B cell (primary cell): ENCODE measurements around the gene PNPLA4. TPM values are rescaled to one million over a fixed set of nuclear protein-coding genes. Genes with fewer than 3 reads are reported as not detected.

Source experiments
- ATAC-seq: fragments of 200-7000 bp; cut with Tn5 transposase; one replicate; pipeline ENCODE4 v1.10.0; 2021; ENCODE audit warnings: low read depth, mild to moderate bottlenecking, moderate number of reproducible peaks, moderate library complexity
- CTCF ChIA-PET: fragments of 350-600 bp; sonication (Branson Sonifier 250); formaldehyde crosslinking; loops from one replicate; lab custom pipeline; 2021; ENCODE audit warnings: antibody characterized with exemption, inconsistent platforms; lab: Charles Lee
- POLR2A ChIA-PET: fragments of 350-600 bp; sonication (Branson Sonifier 250); formaldehyde crosslinking; loops from one replicate; lab custom pipeline; 2021; ENCODE audit warnings: antibody characterized with exemption; lab: Charles Lee
- DNase-seq: peaks from one replicate; pipeline ENCODE4 v3.0.0; 2013
- H2AFZ ChIP-seq: 2 replicates; pipeline ENCODE4 v1.6.1; 2012; ENCODE audit warnings: mild to moderate bottlenecking, low read depth, low read length; ENCODE audit not compliant: insufficient read depth, poor library complexity, severe bottlenecking
- H3K27ac ChIP-seq, 2 donors: 1 replicate in 1 of 2; 2 replicates in 1 of 2; pipeline ENCODE4 v1.5.1; 2012 to 2013; ENCODE audit warnings: low read length in 2 of 2, mild to moderate bottlenecking in 2 of 2, moderate library complexity in 1 of 2
- H3K27me3 ChIP-seq, 4 experiments: fragments of 200-600 bp in 1 of 4; sonication (generic) in 1 of 4; replicated peaks in 1 of 4; 1 replicate in 2 of 4; 2 replicates in 2 of 4; pipeline versions ENCODE4 v1.6.1 to v1.7.0; 2013 to 2016; ENCODE audit warnings: low read length in 3 of 4, mild to moderate bottlenecking in 2 of 4, mixed read lengths in 1 of 4, moderate library complexity in 1 of 4; ENCODE audit not compliant: insufficient read depth in 4 of 4, control insufficient read depth in 3 of 4; ENCODE audit errors: control extremely low read depth in 1 of 4
- H3K36me3 ChIP-seq, 2 experiments: replicated peaks in 1 of 2; 1 replicate in 1 of 2; 2 replicates in 1 of 2; pipeline versions ENCODE4 v1.6.1 to v1.7.1; 2013; ENCODE audit warnings: low read length in 1 of 2; ENCODE audit not compliant: insufficient read depth in 2 of 2, control insufficient read depth in 1 of 2; ENCODE audit errors: control extremely low read depth in 1 of 2, extremely low read depth in 1 of 2
- H3K4me1 ChIP-seq, 2 donors: fragments of 200-600 bp in 1 of 2; sonication (generic) in 1 of 2; 1 replicate in 1 of 2; 2 replicates in 1 of 2; pipeline versions ENCODE4 v1.5.1 to v1.6.1; 2013 to 2017; ENCODE audit warnings: low read length in 2 of 2; ENCODE audit not compliant: control insufficient read depth in 2 of 2, insufficient read depth in 2 of 2
- H3K4me2 ChIP-seq: replicated peaks from 2 replicates; pipeline ENCODE3; 2012; ENCODE audit warnings: mild to moderate bottlenecking, low read depth, low read length; ENCODE audit not compliant: poor library complexity, severe bottlenecking
- H3K4me3 ChIP-seq, 5 experiments: fragments of 200-600 bp in 1 of 5; sonication (generic) in 1 of 5; 1 replicate in 3 of 5; 2 replicates in 2 of 5; pipeline versions ENCODE4 v1.5.1 to v1.7.0; 2011 to 2016; ENCODE audit warnings: low read length in 4 of 5, mild to moderate bottlenecking in 4 of 5, low read depth in 2 of 5, control low read depth in 1 of 5, moderate library complexity in 1 of 5; ENCODE audit not compliant: insufficient read depth in 1 of 5; ENCODE audit errors: control extremely low read depth in 1 of 5, extremely low read depth in 1 of 5
- H3K79me2 ChIP-seq: fragments of 200-600 bp; sonication (generic); one replicate; pipeline ENCODE4 v1.6.0; 2016; ENCODE audit warnings: low read length; ENCODE audit not compliant: control insufficient read depth, insufficient read depth
- H3K9ac ChIP-seq: fragments of 200-600 bp; sonication (generic); 2 replicates; pipeline ENCODE4 v1.6.1; 2017; ENCODE audit warnings: mild to moderate bottlenecking, low read length, moderate library complexity
- H3K9me3 ChIP-seq, 3 donors: one replicate each; pipeline versions ENCODE4 v1.6.1 to v1.7.1; 2013; ENCODE audit warnings: low read length in 2 of 3; ENCODE audit not compliant: control insufficient read depth in 2 of 3, insufficient read depth in 1 of 3; ENCODE audit errors: control extremely low read depth in 1 of 3
- H4K20me1 ChIP-seq: 2 replicates; pipeline ENCODE4 v1.6.0; 2012; ENCODE audit warnings: mild to moderate bottlenecking, low read length; ENCODE audit not compliant: insufficient read depth, control insufficient read depth, poor library complexity, severe bottlenecking
- H3K27ac Mint-ChIP-seq: one replicate; pipeline ENCODE4 v1.8.0; 2021; ENCODE audit warnings: mixed read lengths
- H3K27me3 Mint-ChIP-seq: one replicate; pipeline ENCODE4 v1.8.0; 2021; ENCODE audit warnings: mixed read lengths
- H3K4me1 Mint-ChIP-seq: one replicate; pipeline ENCODE4 v1.8.0; 2021; ENCODE audit warnings: mixed read lengths
- H3K4me3 Mint-ChIP-seq: one replicate; pipeline ENCODE4 v1.8.0; 2021; ENCODE audit warnings: mixed read lengths
- H3K9me3 Mint-ChIP-seq: one replicate; pipeline ENCODE4 v1.8.0; 2022; ENCODE audit warnings: mixed read lengths; ENCODE audit not compliant: insufficient read depth
- CTCF ChIP-seq: fragments of 200-600 bp; IDR thresholded peaks from one replicate; pipeline ENCODE4 v1.8.0; 2022; ENCODE audit warnings: antibody characterized with exemption, mild to moderate bottlenecking
- EZH2 ChIP-seq: IDR thresholded peaks from 2 replicates; pipeline ENCODE4 v1.6.1; 2012; ENCODE audit warnings: borderline replicate concordance, low read depth, mild to moderate bottlenecking, moderate library complexity, low read length; ENCODE audit not compliant: insufficient read depth, poor library complexity, severe bottlenecking
- WGBS: methylation state at CpG from one replicate; pipeline ENCODE4 v1.1.5; 2013; ENCODE audit warnings: missing lambda C conversion rate; ENCODE audit not compliant: insufficient coverage; 5-methylcytosine and 5-hydroxymethylcytosine counted together
- intact Hi-C: fragments of 100-400 bp; cut with micrococcal nuclease; formaldehyde crosslinking; loops from one replicate; pipeline ENCODE4 v1.10.0; 2022
- polyA plus RNA-seq: library from polyadenylated mRNA; depleted of rRNA; stranded (reverse); fragments of >200 nt; gene quantifications from 2 replicates; pipeline ENCODE4 v1.2.3, GENCODE V29; 2012
- total RNA-seq, 2 donors: library from RNA; stranded (reverse); fragments of 120-200 nt in 1 of 2; gene quantifications; 1 replicate in 1 of 2; 2 replicates in 1 of 2; pipeline versions ENCODE4 v1.2.3 to v1.2.4, GENCODE V29; 2013 to 2022

The PNPLA4 gene
- total and polyA plus RNA-seq, 2 donors (not counting 1 experiment from before 2014, with no cell fraction given), result 4.4 to 8.6 TPM

- ATAC-seq (no peak), DNase-seq (no peak)
- ChIA-PET POLR2A (no interaction called here), CTCF (interaction anchor here (0.9 kb wide), 1 partner anchor 9 kb away, joined by 5 read pairs; no protein-coding TSS in a partner anchor)
- H3K4me3 Mint-ChIP-seq, result no peak overlapping the region
- no peaks in the 10 kb centered on the region for H3K9me3 ChIP-seq
- H3K9me3 Mint-ChIP-seq, result no peaks in the 10 kb centered on the region
- H3K27ac ChIP-seq, result no peak overlapping the region
- H3K79me2 ChIP-seq, result no peaks in the 10 kb centered on the region
- no peak overlapping the region for H3K4me2 ChIP-seq
- TF ChIP-seq CTCF (no peak), EZH2 (no peak)
- intact Hi-C loops, result no loop called here
- H3K9ac ChIP-seq, result no peak overlapping the region
- peaks cover 2% of the 10 kb centered on the region for H3K27me3 Mint-ChIP-seq
- no peaks in the 10 kb centered on the region for H3K4me1 Mint-ChIP-seq
- no CpG with 5 or more reads among the region's 6 CpGs for WGBS
- H3K27ac Mint-ChIP-seq, result no peak overlapping the region
- no peaks in the 10 kb centered on the region for H4K20me1 ChIP-seq
- H3K4me3 ChIP-seq, result no peak overlapping the region
- H3K4me1 ChIP-seq, result no peaks in the 10 kb centered on the region
- H2AFZ ChIP-seq, result no peak overlapping the region
- no peaks in the 10 kb centered on the region for H3K27me3 ChIP-seq
- no peaks in the 10 kb centered on the region for H3K36me3 ChIP-seq
These were observed 16.5 kb upstream of the PNPLA4 start for GRCh38 chrX:7943600-7944245.

GRCh38 chrX:7941390-7942042 lies 14.3 kb upstream of the PNPLA4 start:
- Mint-ChIP-seq H3K9me3 (no peaks in the 10 kb centered on the region), H3K27ac (no peak overlapping the region), H3K4me3 (no peak overlapping the region), H3K27me3 (no peaks in the 10 kb centered on the region), H3K4me1 (no peaks in the 10 kb centered on the region)
- intact Hi-C loops, result no loop called here
- H3K4me3 ChIP-seq, result no peak overlapping the region
- POLR2A ChIA-PET, result no interaction called here
- no peak for ATAC-seq
- no peaks in the 10 kb centered on the region for H3K9me3 ChIP-seq
- CTCF ChIA-PET, result no interaction called here
- TF ChIP-seq CTCF (no peak), EZH2 (no peak)
- no peak overlapping the region for H2AFZ ChIP-seq
- H3K9ac ChIP-seq, result no peak overlapping the region
- H3K79me2 ChIP-seq, result no peaks in the 10 kb centered on the region
- no peak overlapping the region for H3K27ac ChIP-seq
- WGBS, result no CpG with 5 or more reads among the region's 3 CpGs
- no peak overlapping the region for H3K4me2 ChIP-seq
- peak; percentile 6 for DNase-seq
- no peaks in the 10 kb centered on the region for H3K36me3 ChIP-seq
- no peaks in the 10 kb centered on the region for H3K4me1 ChIP-seq
- no peaks in the 10 kb centered on the region for H3K27me3 ChIP-seq
- no peaks in the 10 kb centered on the region for H4K20me1 ChIP-seq
